Measurements from ENCODE around the gene SCN1B.

GRCh38 chr19:35086455-35086854 is 56.2 kb downstream of the SCN1B start:
- TF ChIP-seq, protein P1, sequence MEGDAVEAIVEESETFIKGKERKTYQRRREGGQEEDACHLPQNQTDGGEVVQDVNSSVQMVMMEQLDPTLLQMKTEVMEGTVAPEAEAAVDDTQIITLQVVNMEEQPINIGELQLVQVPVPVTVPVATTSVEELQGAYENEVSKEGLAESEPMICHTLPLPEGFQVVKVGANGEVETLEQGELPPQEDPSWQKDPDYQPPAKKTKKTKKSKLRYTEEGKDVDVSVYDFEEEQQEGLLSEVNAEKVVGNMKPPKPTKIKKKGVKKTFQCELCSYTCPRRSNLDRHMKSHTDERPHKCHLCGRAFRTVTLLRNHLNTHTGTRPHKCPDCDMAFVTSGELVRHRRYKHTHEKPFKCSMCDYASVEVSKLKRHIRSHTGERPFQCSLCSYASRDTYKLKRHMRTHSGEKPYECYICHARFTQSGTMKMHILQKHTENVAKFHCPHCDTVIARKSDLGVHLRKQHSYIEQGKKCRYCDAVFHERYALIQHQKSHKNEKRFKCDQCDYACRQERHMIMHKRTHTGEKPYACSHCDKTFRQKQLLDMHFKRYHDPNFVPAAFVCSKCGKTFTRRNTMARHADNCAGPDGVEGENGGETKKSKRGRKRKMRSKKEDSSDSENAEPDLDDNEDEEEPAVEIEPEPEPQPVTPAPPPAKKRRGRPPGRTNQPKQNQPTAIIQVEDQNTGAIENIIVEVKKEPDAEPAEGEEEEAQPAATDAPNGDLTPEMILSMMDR (CRISPR knock-in tag; IDR thresholded peaks at IDR 0.05): no peak
- TF ChIP-seq PBX2 (CRISPR knock-in tag; IDR thresholded peaks at IDR 0.05) (no peak), MAX (IDR thresholded peaks at IDR 0.05) (no peak), SIX1 (CRISPR knock-in tag; IDR thresholded peaks at IDR 0.05; ENCODE audit: borderline replicate concordance) (no peak), FOXP1 (IDR thresholded peaks at IDR 0.05) (no peak), FOXP1 (CRISPR knock-in tag; IDR thresholded peaks at IDR 0.05) (no peak), AKAP8 (CRISPR knock-in tag; IDR thresholded peaks at IDR 0.05) (no peak), ONECUT2 (CRISPR knock-in tag; IDR thresholded peaks at IDR 0.05) (no peak), FOXA3 (CRISPR knock-in tag; IDR thresholded peaks at IDR 0.05) (no peak), NFE2L2 (IDR thresholded peaks at IDR 0.05; ENCODE audit: low read length) (no peak)
